GM19397 (cell line): ENCODE measurements around the gene SLC30A10.
"Not testable (repeated sequence)": the region's sequence is repeated elsewhere in the genome, so short reads cannot be mapped to it uniquely, and the experiment has no call there.

ENCODE experiments used
- ATAC-seq: cut with Tn5 transposase; IDR thresholded peaks from one replicate; pipeline ENCODE4 v1.9.1; 2021; ENCODE audit warnings: mild to moderate bottlenecking, moderate library complexity; ENCODE audit not compliant: unreplicated experiment

SLC30A10 gene

GRCh38 chr1:219927956-219928790 lies at the start of gene SLC30A10:
SLC30A10 (minus strand) TSS chr1:219928557; CDS start chr1:219928440, 117 bp downstream.
- peak; percentile 64 for ATAC-seq

- no peak for ATAC-seq
Observed at GRCh38 chr1:219973213-219973612, 44.9 kb upstream of the SLC30A10 start.

DNA sequence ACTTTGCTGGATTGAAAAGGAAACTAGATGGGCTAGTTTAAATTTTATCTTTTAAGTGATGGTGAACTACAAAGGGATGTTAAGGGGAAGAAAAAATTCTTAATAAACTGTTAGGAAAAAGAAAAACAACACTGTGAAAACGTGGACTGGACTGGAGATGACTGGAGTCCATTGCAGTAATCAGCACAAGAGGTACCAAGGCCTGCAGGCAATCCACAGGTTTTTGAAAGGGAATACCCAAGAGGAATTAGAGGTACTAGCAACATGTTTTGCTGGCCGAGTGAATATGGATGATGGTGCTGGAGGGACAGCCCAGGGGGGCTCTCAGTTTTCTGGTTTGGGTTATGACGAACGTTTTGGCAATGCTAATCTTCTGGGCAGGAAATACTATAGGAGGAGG lies 39.0 kb upstream of the SLC30A10 start:
- ATAC-seq = no peak

DNA sequence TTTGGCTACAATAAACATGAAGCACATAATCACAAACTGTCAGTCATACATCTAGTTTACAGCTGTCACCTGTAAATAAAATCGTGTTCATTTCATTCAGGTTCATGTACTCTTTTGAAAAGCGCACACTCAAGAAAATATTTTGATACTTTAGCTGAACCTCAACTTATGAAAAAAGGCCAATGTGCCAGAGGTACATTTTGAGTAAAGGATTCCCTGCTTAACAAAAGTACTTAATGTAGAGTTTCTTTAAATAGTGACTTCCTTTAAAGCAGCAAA lies 37.7 kb upstream of the SLC30A10 start:
- ATAC-seq = no peak

DNA sequence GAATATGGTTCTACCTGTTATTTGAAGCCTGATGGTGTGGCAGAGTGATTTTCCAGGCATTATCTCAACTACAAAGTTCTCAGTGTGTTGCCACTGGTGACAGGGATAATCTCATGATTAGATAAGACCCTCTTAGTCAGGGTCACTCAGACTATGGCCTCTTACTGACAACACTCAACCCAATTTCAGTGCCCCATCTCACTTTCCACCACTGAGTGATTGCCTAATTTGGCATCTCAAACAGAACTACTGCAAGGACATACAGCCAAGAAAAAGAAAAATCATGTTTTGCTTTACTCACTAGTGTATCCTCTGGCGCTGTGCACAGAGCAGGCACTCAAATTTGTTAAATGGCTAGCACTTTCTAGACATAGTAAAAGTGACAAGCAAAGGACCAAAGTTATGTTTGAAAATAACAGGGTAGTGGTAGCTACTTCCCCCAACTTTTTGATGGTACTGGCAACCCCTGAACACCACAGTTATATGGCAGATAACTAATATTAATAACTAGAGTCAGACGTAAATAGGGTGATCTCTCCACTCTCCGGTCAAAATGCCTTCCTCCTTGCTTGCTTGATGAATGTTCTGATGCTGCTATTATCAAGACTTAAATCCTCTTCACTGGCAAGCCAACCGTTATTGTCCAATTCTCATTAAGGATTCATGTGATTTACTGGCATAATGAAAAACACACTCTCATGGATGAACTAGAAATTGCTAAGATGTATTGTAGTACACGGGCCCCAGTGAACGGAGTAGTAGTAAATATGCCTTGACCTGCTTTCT lies 37.1 kb upstream of the SLC30A10 start:
- ATAC-seq = no peak

- no peak for ATAC-seq
Observed at GRCh38 chr1:219963432-219963831, 35.1 kb upstream of the SLC30A10 start.

DNA sequence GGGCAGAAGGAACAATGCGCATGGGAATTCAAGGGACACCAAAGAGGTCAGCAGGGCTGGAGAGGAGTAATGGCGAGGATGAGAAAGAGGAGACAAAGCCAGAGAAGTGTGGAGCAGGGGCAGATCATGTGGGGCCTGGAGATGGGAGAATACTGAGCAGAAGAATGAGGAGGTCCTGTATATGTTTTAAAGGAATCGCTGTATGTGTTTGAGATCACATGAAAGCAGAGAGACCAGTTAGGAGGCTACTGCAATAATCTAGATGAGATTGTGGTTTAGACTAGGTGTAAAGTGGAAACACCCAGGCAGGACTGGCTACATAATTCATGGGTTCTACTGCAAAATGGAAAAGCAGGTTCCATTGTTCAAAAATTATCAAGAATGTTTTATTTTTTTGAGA lies 33.3 kb upstream of the SLC30A10 start:
- no peak for ATAC-seq

DNA sequence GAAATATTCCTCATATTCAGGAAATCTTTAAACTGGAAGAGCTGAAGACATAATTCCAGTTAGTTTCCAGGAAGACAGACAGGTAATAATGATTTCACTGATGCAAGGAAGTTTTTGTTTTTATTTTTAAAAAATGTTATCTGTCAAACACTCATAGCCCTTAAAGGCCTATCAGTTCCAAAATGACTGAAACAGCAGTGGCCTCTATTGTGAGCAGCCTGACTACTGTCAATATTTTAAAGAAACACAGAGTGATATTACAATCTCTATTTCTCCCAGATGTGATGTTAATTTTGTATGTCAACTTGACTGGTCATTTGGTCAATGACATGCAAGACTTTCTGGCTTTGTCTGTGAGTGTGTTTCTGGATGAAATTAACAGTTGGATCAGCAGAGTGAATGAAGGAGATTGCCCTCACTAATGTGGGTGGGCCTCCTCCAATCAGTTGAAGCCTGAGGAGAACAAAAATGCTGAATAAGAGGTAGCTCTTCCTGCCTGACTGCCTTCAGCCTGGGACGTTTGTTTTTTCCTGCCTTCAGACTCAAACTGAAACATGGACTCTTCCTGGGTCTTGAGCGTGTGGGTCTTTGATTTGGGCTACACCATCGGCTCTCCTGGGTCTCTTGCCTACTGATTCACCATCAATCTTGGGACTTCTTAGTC lies 31.3 kb upstream of the SLC30A10 start:
- no peak for ATAC-seq

- no peak for ATAC-seq
Observed at GRCh38 chr1:219958875-219959417, 30.6 kb upstream of the SLC30A10 start.

DNA sequence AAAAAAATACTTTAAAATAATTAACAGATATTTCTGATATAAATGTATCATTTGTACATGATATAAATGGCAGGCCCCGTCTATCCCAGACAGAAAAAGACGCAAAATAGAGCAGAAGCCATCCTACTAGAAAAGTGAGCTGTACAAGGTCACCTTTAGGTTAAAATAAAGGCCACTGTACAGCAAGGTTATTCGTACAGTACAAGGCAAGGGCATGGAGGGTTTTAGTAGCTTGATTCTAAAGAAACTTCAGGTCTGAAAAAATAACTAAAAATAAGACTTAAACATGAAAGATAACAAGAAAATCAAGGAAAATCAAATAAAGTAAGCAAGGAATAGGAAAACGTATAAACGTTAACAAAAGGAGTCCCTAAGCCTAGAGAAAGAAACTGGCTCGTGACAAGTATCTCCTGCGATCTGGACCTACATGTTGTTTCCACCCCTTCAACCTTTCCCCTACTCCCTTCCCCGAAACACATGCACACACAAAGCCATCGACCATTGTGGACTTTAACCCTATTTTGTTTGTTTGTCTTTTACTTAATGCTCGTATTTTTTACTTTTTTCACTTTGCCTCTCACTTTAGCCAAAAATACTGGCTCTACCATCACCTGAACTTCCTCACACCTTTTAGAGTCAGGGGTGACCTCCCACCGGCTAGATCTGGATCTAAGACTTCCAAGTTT lies 26.5 kb upstream of the SLC30A10 start:
- ATAC-seq = no peak

GRCh38 chr1:219954052-219954451 lies 25.7 kb upstream of the SLC30A10 start:
- ATAC-seq = no peak

GRCh38 chr1:219952361-219952760 lies 24.0 kb upstream of the SLC30A10 start:
- ATAC-seq = no peak

- not testable (repeated sequence) for ATAC-seq
Observed at GRCh38 chr1:219949227-219949626, 20.9 kb upstream of the SLC30A10 start.

- not testable (repeated sequence) for ATAC-seq
Observed at GRCh38 chr1:219948766-219949165, 20.4 kb upstream of the SLC30A10 start.

- ATAC-seq = no peak
Observed at GRCh38 chr1:219945795-219946194, 17.4 kb upstream of the SLC30A10 start.

- ATAC-seq = no peak
Observed at GRCh38 chr1:219941179-219942118, 13.1 kb upstream of the SLC30A10 start.

DNA sequence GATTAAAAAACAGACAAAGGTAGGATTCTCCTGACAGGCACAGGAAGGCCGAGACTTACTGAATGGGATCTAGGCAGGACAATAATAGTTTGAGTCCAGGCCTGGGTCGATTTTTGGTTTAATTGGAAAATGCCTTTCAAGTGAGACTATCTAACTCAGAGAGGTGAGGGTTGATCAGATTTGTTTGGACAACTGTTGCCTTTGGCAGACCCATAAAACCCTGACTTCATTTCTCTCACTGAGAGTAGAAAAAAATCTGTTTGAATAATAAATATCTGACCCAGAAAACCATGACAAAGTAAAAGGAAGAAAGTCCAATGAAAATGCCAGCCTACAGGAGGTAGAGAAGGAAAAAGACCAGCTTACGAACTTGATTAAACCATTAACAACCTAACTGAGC lies 12.3 kb upstream of the SLC30A10 start:
- no peak for ATAC-seq

GRCh38 chr1:219938706-219939105 lies 10.3 kb upstream of the SLC30A10 start:
- ATAC-seq = no peak

- ATAC-seq = not testable (repeated sequence)
Observed at GRCh38 chr1:219933763-219934162, 5.4 kb upstream of the SLC30A10 start.

- no peak for ATAC-seq
Observed at GRCh38 chr1:219931033-219931432, 2.7 kb upstream of the SLC30A10 start.
